ENCODE data around the gene ADARB1. TPM values are rescaled to one million over a fixed set of nuclear protein-coding genes. Genes with fewer than 3 reads are reported as not detected.

ADARB1 gene
- total RNA-seq, 4 donors from 2014 or later: 107 to 231 (median 201) TPM

GRCh38 chr21:45048968-45049367, 25.4 kb upstream of the ADARB1 start:
- DNase-seq (ENCODE audit: extremely low spot score): no peak
- WGBS: 76% methylated on average over 7 of the region's 7 CpGs

GRCh38 chr21:45049714-45050344, 24.6 kb upstream of the ADARB1 start:
- no peak overlapping the region for H3K4me3 ChIP-seq
- no peaks in the 10 kb centered on the region for H3K36me3 ChIP-seq
- TF ChIP-seq POLR2A (IDR thresholded peaks at IDR 0.05; ENCODE audit: low read depth) (no peak), POLR2AphosphoS5 (IDR thresholded peaks at IDR 0.05) (peak in 1 of 2 donors; percentile 49), CTCF (IDR thresholded peaks at IDR 0.05) (peak in 2 of 3 experiments; percentile 20 to 23)
- H3K4me1 ChIP-seq: peaks cover 0 to 48% (median 40%) of the 10 kb centered on the region in 4 donors
- WGBS: 70% methylated on average over 12 of the region's 12 CpGs
- DNase-seq (ENCODE audit: extremely low spot score): no peak
- H3K27ac ChIP-seq (replicated peaks in 1 of 4): peak overlapping the region; percentile 87 to 95 (median 92)
- intact Hi-C loops (cut with DNase I): no loop called here
- H3K27me3 ChIP-seq: no peaks in the 10 kb centered on the region
- peaks cover 0 to 12% (median 6%) of the 10 kb centered on the region in 4 donors for H3K9me3 ChIP-seq

More at GRCh38 chr21:45048968-45049367, 25.4 kb upstream of the ADARB1 start:
- Histone ChIP-seq H3K9me3 (peaks cover 0 to 12% (median 6%) of the 10 kb centered on the region in 4 donors), H3K4me3 (no peak overlapping the region), H3K36me3 (no peaks in the 10 kb centered on the region), H3K27ac (replicated peaks in 1 of 4) (peak overlapping the region; percentile 87 to 95 (median 92)), H3K27me3 (no peaks in the 10 kb centered on the region), H3K4me1 (peaks cover 0 to 48% (median 40%) of the 10 kb centered on the region in 4 donors)
- TF ChIP-seq EP300 (IDR thresholded peaks at IDR 0.05): no peak
- intact Hi-C loops (cut with DNase I): no loop called here

- H3K27me3 ChIP-seq: no peaks in the 10 kb centered on the region
- TF ChIP-seq POLR2A (IDR thresholded peaks at IDR 0.05; ENCODE audit: low read depth): no peak
- TF ChIP-seq EP300 (IDR thresholded peaks at IDR 0.05): peak; percentile 99
- TF ChIP-seq POLR2AphosphoS5 (IDR thresholded peaks at IDR 0.05): peak; percentile 86 to 92
- no peak for TF ChIP-seq CTCF (IDR thresholded peaks at IDR 0.05)
- peaks cover 0 to 12% (median 6%) of the 10 kb centered on the region in 4 donors for H3K9me3 ChIP-seq
- no peaks in the 10 kb centered on the region for H3K36me3 ChIP-seq
- H3K4me3 ChIP-seq: no peak overlapping the region
- 61% methylated on average over 8 of the region's 14 CpGs for WGBS
- intact Hi-C loops (cut with DNase I): no loop called here
- peak overlapping the region; percentile 87 to 95 (median 92) for H3K27ac ChIP-seq (replicated peaks in 1 of 4)
- no peak for DNase-seq (ENCODE audit: extremely low spot score)
- peaks cover 0 to 48% (median 40%) of the 10 kb centered on the region in 4 donors for H3K4me1 ChIP-seq
Observed at GRCh38 chr21:45050345-45050796, 24.0 kb upstream of the ADARB1 start.

- intact Hi-C loops (cut with DNase I): no loop called here
Observed at GRCh38 chr21:45050797-45051489, 23.4 kb upstream of the ADARB1 start.

More at GRCh38 chr21:45050797-45051489, 23.4 kb upstream of the ADARB1 start:
- TF ChIP-seq CTCF (IDR thresholded peaks at IDR 0.05) (no peak), POLR2AphosphoS5 (IDR thresholded peaks at IDR 0.05) (peak in 1 of 2 donors; percentile 66), POLR2A (IDR thresholded peaks at IDR 0.05; ENCODE audit: low read depth) (no peak), EP300 (IDR thresholded peaks at IDR 0.05) (peak; percentile 91)
- Histone ChIP-seq H3K36me3 (no peaks in the 10 kb centered on the region), H3K9me3 (peaks cover 0 to 12% (median 6%) of the 10 kb centered on the region in 4 donors), H3K4me1 (peaks cover 0 to 48% (median 40%) of the 10 kb centered on the region in 4 donors), H3K4me3 (no peak overlapping the region), H3K27me3 (no peaks in the 10 kb centered on the region), H3K27ac (replicated peaks in 1 of 4) (peak overlapping the region; percentile 87 to 95 (median 92))
- no peak for DNase-seq (ENCODE audit: extremely low spot score)
- 64% methylated on average over 19 of the region's 19 CpGs for WGBS
